Measurements from ENCODE around the gene JDP2. TPM values are rescaled to one million over a fixed set of nuclear protein-coding genes. Genes with fewer than 3 reads are reported as not detected.

The JDP2 gene
- total RNA-seq, 1 donor from 2014 or later, result 13.1 TPM

DNA sequence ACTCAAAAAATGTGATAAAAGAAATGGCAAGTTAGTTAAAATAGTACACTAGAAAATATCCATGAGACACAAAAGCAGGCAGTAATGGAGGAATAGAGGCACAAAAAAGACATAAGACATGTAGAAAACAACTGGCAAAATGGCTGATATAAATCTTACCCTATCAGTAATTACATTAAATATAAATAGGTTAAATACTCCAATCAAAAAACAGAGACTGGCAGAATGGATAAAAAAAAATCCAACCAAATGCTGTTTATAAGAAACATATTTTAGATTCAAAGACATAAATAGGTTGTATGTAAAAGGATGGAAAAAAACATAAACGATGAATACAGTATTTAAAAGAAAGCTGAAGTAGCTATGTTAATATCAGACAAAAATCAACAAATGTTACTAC lies 79.1 kb downstream of the JDP2 start:
- H3K27ac Mint-ChIP-seq, result no peak overlapping the region
- H3K4me1 Mint-ChIP-seq (ENCODE audit: low read depth), result peaks cover 3% of the 10 kb centered on the region
- peaks cover 1% of the 10 kb centered on the region for H3K36me3 Mint-ChIP-seq (ENCODE audit: insufficient read depth)
- DNase-seq (ENCODE audit: low spot score, unreplicated experiment), result no peak
- TF ChIP-seq, protein P1, sequence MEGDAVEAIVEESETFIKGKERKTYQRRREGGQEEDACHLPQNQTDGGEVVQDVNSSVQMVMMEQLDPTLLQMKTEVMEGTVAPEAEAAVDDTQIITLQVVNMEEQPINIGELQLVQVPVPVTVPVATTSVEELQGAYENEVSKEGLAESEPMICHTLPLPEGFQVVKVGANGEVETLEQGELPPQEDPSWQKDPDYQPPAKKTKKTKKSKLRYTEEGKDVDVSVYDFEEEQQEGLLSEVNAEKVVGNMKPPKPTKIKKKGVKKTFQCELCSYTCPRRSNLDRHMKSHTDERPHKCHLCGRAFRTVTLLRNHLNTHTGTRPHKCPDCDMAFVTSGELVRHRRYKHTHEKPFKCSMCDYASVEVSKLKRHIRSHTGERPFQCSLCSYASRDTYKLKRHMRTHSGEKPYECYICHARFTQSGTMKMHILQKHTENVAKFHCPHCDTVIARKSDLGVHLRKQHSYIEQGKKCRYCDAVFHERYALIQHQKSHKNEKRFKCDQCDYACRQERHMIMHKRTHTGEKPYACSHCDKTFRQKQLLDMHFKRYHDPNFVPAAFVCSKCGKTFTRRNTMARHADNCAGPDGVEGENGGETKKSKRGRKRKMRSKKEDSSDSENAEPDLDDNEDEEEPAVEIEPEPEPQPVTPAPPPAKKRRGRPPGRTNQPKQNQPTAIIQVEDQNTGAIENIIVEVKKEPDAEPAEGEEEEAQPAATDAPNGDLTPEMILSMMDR (IDR thresholded peaks at IDR 0.05; ENCODE audit: unreplicated experiment), result no peak
- no peaks in the 10 kb centered on the region for H3K27me3 Mint-ChIP-seq
- H3K9me3 Mint-ChIP-seq (ENCODE audit: low read depth), result peaks cover 14% of the 10 kb centered on the region
- no peak overlapping the region for H3K4me3 Mint-ChIP-seq (ENCODE audit: low read depth)

DNA sequence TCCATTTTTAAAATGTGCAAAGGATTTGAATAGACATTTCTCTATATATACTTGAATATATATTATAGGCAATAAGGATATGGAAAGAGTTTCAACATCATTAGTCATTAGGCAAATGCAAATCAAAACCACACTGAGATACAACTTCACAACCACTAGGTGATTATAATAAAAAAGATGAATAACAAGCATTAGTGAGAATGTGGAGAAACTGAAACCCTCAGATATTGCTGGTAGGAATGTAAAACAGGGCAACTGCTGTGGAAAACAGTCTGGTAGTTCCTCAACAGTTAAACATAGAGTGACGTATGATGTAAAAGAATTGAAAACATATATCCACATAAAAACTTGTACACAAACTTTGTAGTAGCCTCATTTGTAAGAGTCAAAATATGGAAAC lies 82.7 kb downstream of the JDP2 start:
- peaks cover 3% of the 10 kb centered on the region for H3K27me3 Mint-ChIP-seq
- H3K36me3 Mint-ChIP-seq (ENCODE audit: insufficient read depth), result peaks cover 1% of the 10 kb centered on the region
- H3K27ac Mint-ChIP-seq, result no peak overlapping the region
- peaks cover 3% of the 10 kb centered on the region for H3K4me1 Mint-ChIP-seq (ENCODE audit: low read depth)
- H3K9me3 Mint-ChIP-seq (ENCODE audit: low read depth), result peaks cover 14% of the 10 kb centered on the region
- no peak for DNase-seq (ENCODE audit: low spot score, unreplicated experiment)
- TF ChIP-seq, protein P1 (IDR thresholded peaks at IDR 0.05; ENCODE audit: unreplicated experiment), result no peak
- no peak overlapping the region for H3K4me3 Mint-ChIP-seq (ENCODE audit: low read depth)

DNA sequence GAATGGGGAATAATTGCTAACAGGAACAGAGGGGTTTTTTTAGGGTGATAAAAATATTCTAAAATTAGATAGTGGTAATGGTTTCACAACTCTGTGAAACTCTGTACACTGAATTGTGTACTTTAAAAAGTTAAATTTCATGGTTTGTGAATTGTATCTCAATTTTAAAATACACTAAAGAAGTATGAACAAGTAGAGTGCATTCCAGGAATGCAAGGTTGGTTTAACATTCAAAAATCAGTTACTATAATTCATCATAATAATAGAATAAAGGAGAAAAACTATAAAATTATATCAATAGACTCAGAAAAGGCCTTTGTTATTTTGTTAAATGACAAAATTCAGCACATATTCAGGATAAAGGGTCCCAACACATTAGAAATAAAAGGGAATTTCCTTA lies 83.4 kb downstream of the JDP2 start:
- peaks cover 12% of the 10 kb centered on the region for H3K9me3 Mint-ChIP-seq (ENCODE audit: low read depth)
- DNase-seq (ENCODE audit: low spot score, unreplicated experiment), result no peak
- peaks cover 3% of the 10 kb centered on the region for H3K4me1 Mint-ChIP-seq (ENCODE audit: low read depth)
- H3K27ac Mint-ChIP-seq, result no peak overlapping the region
- H3K36me3 Mint-ChIP-seq (ENCODE audit: insufficient read depth), result peaks cover 1% of the 10 kb centered on the region
- TF ChIP-seq, protein P1 (IDR thresholded peaks at IDR 0.05; ENCODE audit: unreplicated experiment), result no peak
- H3K4me3 Mint-ChIP-seq (ENCODE audit: low read depth), result no peak overlapping the region
- H3K27me3 Mint-ChIP-seq, result peaks cover 8% of the 10 kb centered on the region

DNA sequence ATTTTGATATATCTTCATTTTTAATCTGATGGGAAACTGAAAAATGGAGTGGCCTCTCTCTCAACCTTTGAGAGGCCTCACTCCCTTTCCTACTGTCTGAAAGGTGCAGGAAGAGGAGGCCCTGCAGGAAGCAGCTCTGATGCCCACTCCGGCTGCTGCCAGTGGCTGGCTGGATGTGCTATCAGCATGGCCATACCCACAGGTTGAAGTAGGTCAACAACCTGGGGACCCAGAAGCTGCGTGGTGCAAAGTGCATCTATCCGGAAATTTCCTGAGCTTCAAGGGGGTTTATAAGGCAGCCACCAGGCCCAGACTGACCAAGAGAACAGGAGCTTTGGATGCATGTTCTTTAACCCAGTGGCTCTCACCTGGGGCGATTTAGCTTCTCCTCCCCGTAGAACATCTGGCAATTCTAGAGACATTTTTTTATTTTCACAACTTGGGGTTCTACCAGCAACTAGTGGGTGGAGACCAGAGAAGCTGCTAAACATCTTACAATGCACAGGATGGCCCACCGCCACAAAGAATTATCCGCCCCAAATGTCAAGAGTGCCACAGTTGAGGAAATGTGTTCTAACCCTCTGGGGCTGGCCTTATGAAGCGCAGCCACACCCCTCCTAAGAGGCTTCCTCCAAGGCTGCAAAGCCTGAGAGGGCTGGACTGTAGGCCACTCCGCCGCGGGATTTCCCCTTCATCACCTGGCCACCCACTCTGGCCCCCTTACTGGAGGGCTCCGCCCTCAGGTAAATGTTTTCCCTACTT lies 86.3 kb downstream of the JDP2 start:
- H3K9me3 Mint-ChIP-seq (ENCODE audit: low read depth), result peaks cover 8% of the 10 kb centered on the region
- H3K27ac Mint-ChIP-seq, result no peak overlapping the region
- H3K4me1 Mint-ChIP-seq (ENCODE audit: low read depth), result no peaks in the 10 kb centered on the region
- TF ChIP-seq, protein P1 (IDR thresholded peaks at IDR 0.05; ENCODE audit: unreplicated experiment), result no peak
- DNase-seq (ENCODE audit: low spot score, unreplicated experiment), result no peak
- peaks cover 1% of the 10 kb centered on the region for H3K36me3 Mint-ChIP-seq (ENCODE audit: insufficient read depth)
- peaks cover 14% of the 10 kb centered on the region for H3K27me3 Mint-ChIP-seq
- H3K4me3 Mint-ChIP-seq (ENCODE audit: low read depth), result no peak overlapping the region

DNA sequence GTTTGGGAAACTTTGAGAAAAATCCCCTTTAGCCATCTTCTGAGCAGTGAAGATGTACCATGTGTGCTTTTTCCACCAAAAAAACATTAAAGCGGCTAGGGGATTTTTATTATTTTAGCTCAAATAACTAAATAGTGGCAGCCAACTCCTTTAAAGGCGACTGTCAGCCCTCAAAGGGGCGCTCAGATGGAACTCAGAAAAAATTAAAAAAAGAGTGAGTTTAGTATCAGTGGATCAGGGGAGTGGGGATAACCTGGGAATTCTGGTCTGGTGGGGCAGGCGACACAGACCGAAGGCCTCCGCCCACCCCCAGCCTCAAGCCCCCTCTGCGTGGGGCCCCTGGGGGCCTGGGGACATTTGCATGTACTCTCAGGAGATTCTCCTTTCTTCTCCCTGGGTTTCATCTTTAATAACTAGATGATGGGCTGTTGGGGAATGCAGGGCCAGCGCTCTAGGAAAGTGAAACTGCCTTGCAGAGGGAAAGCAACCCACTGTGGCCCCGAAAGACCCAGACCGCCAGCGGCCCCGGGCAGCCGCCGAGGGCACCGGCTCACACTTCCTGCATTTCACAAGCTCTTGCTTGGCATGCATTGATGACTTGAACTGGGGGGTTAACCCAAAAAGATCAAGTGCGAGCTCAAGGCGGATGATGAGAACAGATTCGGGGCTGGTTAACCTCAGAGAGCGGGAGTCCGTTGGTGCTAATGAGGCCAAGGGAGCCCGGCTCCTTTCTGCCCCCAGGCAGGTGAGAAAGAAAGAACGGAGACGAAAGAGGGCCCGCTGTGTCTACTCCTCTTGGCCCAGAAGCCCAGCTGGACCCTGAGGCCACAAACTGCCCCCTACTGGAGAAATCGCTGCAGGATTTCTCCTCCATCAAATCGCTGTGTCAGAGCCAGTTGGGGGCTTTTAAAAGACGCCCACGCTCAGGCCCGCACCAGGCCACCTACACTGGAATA lies 87.1 kb downstream of the JDP2 start:
- TF ChIP-seq, protein P1 (IDR thresholded peaks at IDR 0.05; ENCODE audit: unreplicated experiment), result no peak
- DNase-seq (ENCODE audit: low spot score, unreplicated experiment), result no peak
- Mint-ChIP-seq H3K36me3 (ENCODE audit: insufficient read depth) (peaks cover 1% of the 10 kb centered on the region), H3K4me3 (ENCODE audit: low read depth) (no peak overlapping the region), H3K9me3 (ENCODE audit: low read depth) (peaks cover 8% of the 10 kb centered on the region), H3K27ac (no peak overlapping the region), H3K4me1 (ENCODE audit: low read depth) (peaks cover 2% of the 10 kb centered on the region), H3K27me3 (peaks cover 14% of the 10 kb centered on the region)

Measured in progenitor cell of endocrine pancreas (in vitro differentiated cells).